ENCODE results near the gene MAD2L1BP. TPM values are rescaled to one million over a fixed set of nuclear protein-coding genes. Genes with fewer than 3 reads are reported as not detected.

The MAD2L1BP gene
- total RNA-seq, 2 experiments from 2014 or later: 30.8 to 43.3 TPM

- DNase-seq (ENCODE audit: low spot score): no peak
- no peaks in the 10 kb centered on the region for H3K9me3 ChIP-seq (ENCODE audit: low read length)
- H3K4me3 ChIP-seq (ENCODE audit: low read depth, low read length, poor library complexity, severe bottlenecking): peak overlapping the region; percentile 90
- peaks cover 29% of the 10 kb centered on the region for H3K36me3 ChIP-seq (ENCODE audit: insufficient read depth, low read length)
- H3K27ac ChIP-seq (ENCODE audit: low read depth, low read length, poor library complexity, severe bottlenecking): peak overlapping the region; percentile 72
- intact Hi-C loops (cut with micrococcal nuclease; ENCODE audit: unreplicated experiment): loop anchor here (10.0 kb wide), 2 partner anchors 80 to 440 kb away; no protein-coding TSS in a partner anchor
- peak overlapping the region; percentile 83 for H3K4me2 ChIP-seq (ENCODE audit: low read length)
- H4K20me1 ChIP-seq (ENCODE audit: insufficient read depth, low read length): no peaks in the 10 kb centered on the region
- POLR2A ChIA-PET: interaction anchor here (0.6 kb wide), 1 partner anchor 71 kb away, joined by 3 read pairs; no protein-coding TSS in a partner anchor
- peaks cover 39% of the 10 kb centered on the region for H3K79me2 ChIP-seq (ENCODE audit: insufficient read depth, low read depth, low read length)
- H2AFZ ChIP-seq (ENCODE audit: low read length): peak overlapping the region; percentile 86; the same call in 1 of the 2 replicates
- H3K9me2 ChIP-seq (ENCODE audit: insufficient read depth, low read length): no peaks in the 10 kb centered on the region
- TF ChIP-seq EZH2phosphoT487 (IDR thresholded peaks at IDR 0.05; ENCODE audit: borderline replicate concordance, low read depth, low read length) (no peak), CTCF (conservative IDR thresholded peaks at IDR 0.05; ENCODE audit: low read length) (no peak)
- peaks cover 56% of the 10 kb centered on the region for H3K4me1 ChIP-seq (ENCODE audit: insufficient read depth, low read length, poor library complexity, severe bottlenecking)
- no TSS peak for BruUV-seq (replicated peaks)
- CTCF ChIA-PET (ENCODE audit: unreplicated experiment): no interaction called here
Observed at GRCh38 chr6:43634702-43635303, 837 bp upstream of the MAD2L1BP start.

- Histone ChIP-seq H3K4me1 (ENCODE audit: insufficient read depth, low read length, poor library complexity, severe bottlenecking) (peaks cover 43% of the 10 kb centered on the region), H3K4me3 (ENCODE audit: low read depth, low read length, poor library complexity, severe bottlenecking) (peak overlapping the region; percentile 90), H4K20me1 (ENCODE audit: insufficient read depth, low read length) (no peaks in the 10 kb centered on the region), H3K9me2 (ENCODE audit: insufficient read depth, low read length) (no peaks in the 10 kb centered on the region), H3K9me3 (ENCODE audit: low read length) (no peaks in the 10 kb centered on the region), H3K36me3 (ENCODE audit: insufficient read depth, low read length) (peaks cover 43% of the 10 kb centered on the region), H3K27ac (ENCODE audit: low read depth, low read length, poor library complexity, severe bottlenecking) (peak overlapping the region; percentile 72), H3K79me2 (ENCODE audit: insufficient read depth, low read depth, low read length) (peaks cover 53% of the 10 kb centered on the region), H2AFZ (ENCODE audit: low read length) (peak overlapping the region; percentile 86; the same call in 1 of the 2 replicates), H3K4me2 (ENCODE audit: low read length) (peak overlapping the region; percentile 83)
- POLR2A ChIA-PET: interaction anchor here (0.6 kb wide), 1 partner anchor 176 kb away, joined by 3 read pairs; no protein-coding TSS in a partner anchor
- peak; percentile 26 for DNase-seq (ENCODE audit: low spot score)
- intact Hi-C loops (cut with micrococcal nuclease; ENCODE audit: unreplicated experiment): loop anchor here (10.0 kb wide), 2 partner anchors 79 to 439 kb away; no protein-coding TSS in a partner anchor
- TF ChIP-seq CTCF (conservative IDR thresholded peaks at IDR 0.05; ENCODE audit: low read length) (no peak), EZH2phosphoT487 (IDR thresholded peaks at IDR 0.05; ENCODE audit: borderline replicate concordance, low read depth, low read length) (no peak)
- no TSS peak for BruUV-seq (replicated peaks)
- CTCF ChIA-PET (ENCODE audit: unreplicated experiment): interaction anchor here (0.6 kb wide), 1 partner anchor 585 kb away, joined by 3 read pairs; no protein-coding TSS in a partner anchor
Observed at GRCh38 chr6:43636308-43636659, 644 bp downstream of the MAD2L1BP start.

All from OCI-LY7 (cell line).